ENCODE data around the gene MAGI1. TPM values are rescaled to one million over a fixed set of nuclear protein-coding genes. Genes with fewer than 3 reads are reported as not detected.

The MAGI1 gene
- polyA plus RNA-seq, 3 donors = not detected

DNA sequence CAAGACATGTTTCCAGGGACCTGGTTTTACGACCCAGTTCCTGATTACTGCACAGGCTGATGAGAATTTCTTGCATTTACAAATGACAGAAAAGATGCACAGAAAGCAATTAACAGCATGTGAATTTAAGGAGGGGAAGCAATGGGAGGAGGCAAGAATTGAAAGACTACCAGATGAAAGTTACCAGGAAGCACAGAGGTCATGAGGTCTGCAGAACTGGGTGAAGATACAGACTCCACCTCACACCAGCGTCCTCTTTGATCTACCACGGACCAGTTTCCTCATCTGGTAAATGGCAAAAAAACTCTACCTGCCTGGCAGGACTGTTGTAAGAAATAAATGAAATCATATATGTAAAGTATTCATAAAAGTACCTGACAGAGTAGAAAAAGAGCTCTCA is 266.0 kb downstream of the MAGI1 start:
- H3K9me3 Mint-ChIP-seq = peaks cover 0 to 2% (median 0%) of the 10 kb centered on the region in 7 donors
- no peaks in the 10 kb centered on the region for H3K36me3 Mint-ChIP-seq
- H3K4me2 ChIP-seq (replicated peaks; ENCODE audit: extremely low read depth, low read length, poor library complexity, severe bottlenecking) = no peak overlapping the region
- H3K4me1 ChIP-seq (ENCODE audit: control insufficient read depth in 1 of 2, insufficient read depth in 2 of 2, low read length in 2 of 2) = no peaks in the 10 kb centered on the region
- H3K9me3 ChIP-seq (replicated peaks in 1 of 2; ENCODE audit: control insufficient read depth in 1 of 2, insufficient read depth in 1 of 2, low read length in 2 of 2) = no peaks in the 10 kb centered on the region
- no peak overlapping the region for H3K27ac ChIP-seq (ENCODE audit: low read depth in 1 of 2, low read length in 2 of 2)
- no peak for DNase-seq
- no CpG with 5 or more reads among the region's 3 CpGs for WGBS (ENCODE audit: insufficient coverage)
- H3K27me3 Mint-ChIP-seq (ENCODE audit: low read depth in 3 of 3) = peaks cover 0 to 2% (median 1%) of the 10 kb centered on the region in 3 donors
- no peaks in the 10 kb centered on the region for H3K36me3 ChIP-seq (replicated peaks in 1 of 2; ENCODE audit: control insufficient read depth in 1 of 2, insufficient read depth in 2 of 2, low read length in 2 of 2)
- no peaks in the 10 kb centered on the region for H3K79me2 ChIP-seq (ENCODE audit: insufficient read depth, low read length)
- H3K27ac Mint-ChIP-seq = no peak overlapping the region
- intact Hi-C loops (cut with micrococcal nuclease) = no loop called here
- no peak overlapping the region for H3K4me3 ChIP-seq (replicated peaks in 1 of 3; ENCODE audit: low read depth in 2 of 3, low read length in 3 of 3)
- H3K4me1 Mint-ChIP-seq = no peaks in the 10 kb centered on the region
- H2AFZ ChIP-seq (ENCODE audit: insufficient read depth, low read depth, low read length, poor library complexity, severe bottlenecking) = no peak overlapping the region
- no peak overlapping the region for H3K9ac ChIP-seq (ENCODE audit: insufficient read depth, low read length, poor library complexity, severe bottlenecking)
- no peaks in the 10 kb centered on the region for H4K20me1 ChIP-seq (ENCODE audit: insufficient read depth, low read length)
- no peak overlapping the region for H3K4me3 Mint-ChIP-seq
- H3K27me3 ChIP-seq (ENCODE audit: control insufficient read depth in 2 of 2, insufficient read depth in 2 of 2, low read length in 2 of 2) = no peaks in the 10 kb centered on the region
- TF ChIP-seq, protein P1, sequence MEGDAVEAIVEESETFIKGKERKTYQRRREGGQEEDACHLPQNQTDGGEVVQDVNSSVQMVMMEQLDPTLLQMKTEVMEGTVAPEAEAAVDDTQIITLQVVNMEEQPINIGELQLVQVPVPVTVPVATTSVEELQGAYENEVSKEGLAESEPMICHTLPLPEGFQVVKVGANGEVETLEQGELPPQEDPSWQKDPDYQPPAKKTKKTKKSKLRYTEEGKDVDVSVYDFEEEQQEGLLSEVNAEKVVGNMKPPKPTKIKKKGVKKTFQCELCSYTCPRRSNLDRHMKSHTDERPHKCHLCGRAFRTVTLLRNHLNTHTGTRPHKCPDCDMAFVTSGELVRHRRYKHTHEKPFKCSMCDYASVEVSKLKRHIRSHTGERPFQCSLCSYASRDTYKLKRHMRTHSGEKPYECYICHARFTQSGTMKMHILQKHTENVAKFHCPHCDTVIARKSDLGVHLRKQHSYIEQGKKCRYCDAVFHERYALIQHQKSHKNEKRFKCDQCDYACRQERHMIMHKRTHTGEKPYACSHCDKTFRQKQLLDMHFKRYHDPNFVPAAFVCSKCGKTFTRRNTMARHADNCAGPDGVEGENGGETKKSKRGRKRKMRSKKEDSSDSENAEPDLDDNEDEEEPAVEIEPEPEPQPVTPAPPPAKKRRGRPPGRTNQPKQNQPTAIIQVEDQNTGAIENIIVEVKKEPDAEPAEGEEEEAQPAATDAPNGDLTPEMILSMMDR (IDR thresholded peaks at IDR 0.05) = no peak

DNA sequence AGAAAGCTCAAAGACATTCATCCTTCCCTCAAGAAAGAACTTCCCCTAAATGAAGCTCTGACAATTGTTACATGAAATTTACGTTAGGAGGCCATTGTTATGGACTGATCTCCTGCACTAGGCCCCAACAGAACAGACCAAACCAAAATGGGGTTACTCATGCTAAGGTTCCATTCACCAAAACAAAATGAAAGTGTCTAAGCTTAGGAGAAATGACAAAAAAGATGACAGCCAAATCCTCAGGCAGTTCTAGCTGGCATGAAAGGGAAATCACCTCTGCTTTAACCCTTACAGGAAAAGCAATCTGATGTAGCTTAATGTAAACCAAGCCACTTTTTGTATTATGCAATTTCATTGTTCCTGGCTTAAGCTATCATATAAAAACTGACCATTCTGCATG is 271.2 kb downstream of the MAGI1 start:
- Histone ChIP-seq H2AFZ (ENCODE audit: insufficient read depth, low read depth, low read length, poor library complexity, severe bottlenecking) (no peak overlapping the region), H3K27me3 (ENCODE audit: control insufficient read depth in 2 of 2, insufficient read depth in 2 of 2, low read length in 2 of 2) (no peaks in the 10 kb centered on the region), H3K9me3 (replicated peaks in 1 of 2; ENCODE audit: control insufficient read depth in 1 of 2, insufficient read depth in 1 of 2, low read length in 2 of 2) (no peaks in the 10 kb centered on the region), H3K9ac (ENCODE audit: insufficient read depth, low read length, poor library complexity, severe bottlenecking) (no peak overlapping the region), H4K20me1 (ENCODE audit: insufficient read depth, low read length) (no peaks in the 10 kb centered on the region), H3K4me2 (replicated peaks; ENCODE audit: extremely low read depth, low read length, poor library complexity, severe bottlenecking) (no peak overlapping the region), H3K79me2 (ENCODE audit: insufficient read depth, low read length) (no peaks in the 10 kb centered on the region), H3K4me3 (replicated peaks in 1 of 3; ENCODE audit: low read depth in 2 of 3, low read length in 3 of 3) (no peak overlapping the region), H3K36me3 (replicated peaks in 1 of 2; ENCODE audit: control insufficient read depth in 1 of 2, insufficient read depth in 2 of 2, low read length in 2 of 2) (no peaks in the 10 kb centered on the region), H3K27ac (ENCODE audit: low read depth in 1 of 2, low read length in 2 of 2) (no peak overlapping the region), H3K4me1 (ENCODE audit: control insufficient read depth in 1 of 2, insufficient read depth in 2 of 2, low read length in 2 of 2) (no peaks in the 10 kb centered on the region)
- H3K27ac Mint-ChIP-seq = no peak overlapping the region
- TF ChIP-seq, protein P1 (IDR thresholded peaks at IDR 0.05) = no peak
- H3K9me3 Mint-ChIP-seq = peaks cover 0 to 5% (median 0%) of the 10 kb centered on the region in 7 donors
- H3K4me1 Mint-ChIP-seq = no peaks in the 10 kb centered on the region
- H3K36me3 Mint-ChIP-seq = no peaks in the 10 kb centered on the region
- H3K4me3 Mint-ChIP-seq = no peak overlapping the region
- no peak for DNase-seq
- H3K27me3 Mint-ChIP-seq (ENCODE audit: low read depth in 3 of 3) = peaks cover 0 to 1% (median 0%) of the 10 kb centered on the region in 3 donors
- WGBS (ENCODE audit: insufficient coverage) = no CpG with 5 or more reads among the region's 1 CpG
- intact Hi-C loops (cut with micrococcal nuclease) = no loop called here

Data from CD14-positive monocyte (primary cell).